Heart left ventricle (tissue), 16 donors: ENCODE measurements around the gene PPP1R37. TPM values are rescaled to one million over a fixed set of nuclear protein-coding genes. Genes with fewer than 3 reads are reported as not detected.

Experiments used
- ATAC-seq, 4 donors: fragments of 200-7000 bp; cut with Tn5 transposase; one replicate each; pipeline ENCODE4 v1.9.1; 2020 to 2022; ENCODE audit warnings: moderate library complexity in 4 of 4, mild to moderate bottlenecking in 3 of 4, moderate number of reproducible peaks in 1 of 4
- DNase-seq, 5 donors: peaks; one replicate each; pipeline ENCODE4 v3.0.0-alpha.2; 2020
- H3K27ac ChIP-seq, 12 donors: fragments of 200-600 bp; sonication (generic) in 4 of 12; one replicate each; pipeline versions ENCODE4 v1.5.0 to v1.8.0; 2016 to 2022; ENCODE audit warnings: mild to moderate bottlenecking in 2 of 12
- H3K27me3 ChIP-seq, 9 donors: fragments of 200-600 bp; sonication (generic) in 2 of 9; one replicate each; pipeline versions ENCODE4 v1.5.1 to v1.8.0; 2016 to 2022; ENCODE audit warnings: mild to moderate bottlenecking in 3 of 9
- H3K36me3 ChIP-seq, 9 donors: fragments of 200-600 bp; sonication (generic) in 2 of 9; one replicate each; pipeline versions ENCODE4 v1.5.0 to v1.8.0; 2018 to 2022; ENCODE audit warnings: mild to moderate bottlenecking in 2 of 9
- H3K4me1 ChIP-seq, 12 donors: fragments of 200-600 bp; sonication (generic) in 4 of 12; one replicate each; pipeline versions ENCODE4 v1.5.0 to v1.8.0; 2016 to 2022; ENCODE audit warnings: mild to moderate bottlenecking in 3 of 12
- H3K4me3 ChIP-seq, 12 donors: fragments of 200-600 bp; sonication (generic) in 4 of 12; one replicate each; pipeline versions ENCODE4 v1.5.0 to v1.8.0; 2017 to 2022; ENCODE audit warnings: mild to moderate bottlenecking in 9 of 12, moderate library complexity in 4 of 12
- H3K9me3 ChIP-seq, 12 donors: fragments of 200-600 bp; sonication (generic) in 4 of 12; one replicate each; pipeline versions ENCODE4 v1.5.0 to v1.8.0; 2016 to 2022; ENCODE audit warnings: mild to moderate bottlenecking in 1 of 12
- CTCF ChIP-seq, 12 donors: fragments of 200-600 bp; sonication (generic) in 4 of 12; IDR thresholded peaks; one replicate each; pipeline versions ENCODE4 v1.5.0 to v1.8.0; 2018 to 2022; ENCODE audit warnings: antibody characterized with exemption in 12 of 12, mild to moderate bottlenecking in 5 of 12
- POLR2A ChIP-seq, 2 donors: fragments of 450-650 bp; IDR thresholded peaks; one replicate each; pipeline ENCODE4 v1.6.1; 2017; ENCODE audit warnings: antibody characterized with exemption in 2 of 2, mild to moderate bottlenecking in 2 of 2, moderate library complexity in 2 of 2
- WGBS, 4 donors: extraction: QIAGEN DNeasy Blood & Tissue Kit in 2 of 4; methylation state at CpG; one replicate each; pipeline versions ENCODE4 v1.1.5 to v1.1.7; 2013 to 2018; 5-methylcytosine and 5-hydroxymethylcytosine counted together
- intact Hi-C, 10 donors: fragments of 100-400 bp; cut with DNase I; formaldehyde crosslinking; loops; one replicate each; pipeline versions ENCODE4 v1.11.1 to v1.14.2; 2022
- polyA plus RNA-seq, 2 donors: library from polyadenylated mRNA; stranded (reverse); fragments of 200-250 nt; gene quantifications; one replicate each; pipeline ENCODE4 v1.2.3, GENCODE V29; 2013
- total RNA-seq, 9 donors: library from RNA; depleted of rRNA in 2 of 9; stranded (reverse); fragments of >200 nt in 2 of 9; fragmentation: NEBNext Ultra II Directional in 3 of 9; extraction: Animal tissue kit (Norgen Biotek cat#: 25700) in 3 of 9; gene quantifications; one replicate each; pipeline versions ENCODE4 v1.1.0 to v1.2.4, GENCODE V29; 2016 to 2023
- donor health status: ischemic (EF 13 %, LVEDD 7.1; RV severe dilation, severe dysfunction).
- donor health status: healthy with polysubstance abuse.
- donor health status: DM: no; HTN: yes; CAD: no.
- donor health status: DM: no; HTN: no; CAD: no.
- donor health status: ischemic (EF 25% LVEDD 6.9; RV normal size, moderate dysfunction).
- donor health status: ischemic (EF 25% LVEDD 5.7; RV mildly dilated, moderate dysfunction).
- donor health status: healthy.
- donor health status: DM: yes; HTN: yes; CAD: no.
- donor health status: ischemic (EF 35%, LVEDD 5.7; RV mildly dilated, moderate dysfunction).
- donor health status: nonischemic (EF 11% LVEDD 7.7; RV severe dilation, severe dysfunction).
- donor health status: DM: yes; HTN: yes; CAD: no.
- donor health status: PGD.
- donor health status: ischemic (EF 29% LVEDD 5.4; RV normal size, mild dysfunction).
- donor health status: nonischemic (EF 23%, LVEDD 6.1; RV moderate dilation, normal function).

Gene PPP1R37
- total and polyA plus RNA-seq, 11 donors, result 16.0 to 33.7 (median 18.9) TPM

DNA sequence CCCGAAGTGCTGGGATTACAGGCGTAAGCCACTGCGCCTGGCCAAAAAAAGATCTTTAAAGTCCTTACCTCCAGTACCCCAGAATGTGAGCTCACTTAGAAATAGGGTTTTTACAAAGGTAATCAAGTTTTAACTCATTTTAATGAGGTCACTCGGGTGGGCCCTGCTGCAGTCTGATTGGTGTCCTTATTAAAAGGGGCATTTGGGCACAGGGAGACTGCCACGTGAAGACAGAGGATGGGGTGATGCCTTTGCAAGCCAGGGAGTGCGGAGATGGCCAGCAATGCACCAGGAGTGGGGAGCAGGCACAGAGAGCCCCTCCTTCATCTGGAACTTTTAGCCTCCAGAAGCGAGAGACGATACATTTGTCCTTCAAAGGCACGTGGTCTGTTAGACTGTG is 56.1 kb downstream of the PPP1R37 start:
- intact Hi-C loops, result no loop called here
- H3K27ac ChIP-seq, result no peak overlapping the region
- WGBS, 4 donors, result 84 to 98% (median 88%) methylated on average over 9 of the region's 9 CpGs
- ATAC-seq (no peak), DNase-seq (no peak)
- peaks cover 3 to 29% (median 15%) of the 10 kb centered on the region in 9 donors for H3K27me3 ChIP-seq
- no peak overlapping the region for H3K4me3 ChIP-seq
- H3K9me3 ChIP-seq, result no peaks in the 10 kb centered on the region
- TF ChIP-seq CTCF (IDR thresholded peaks at IDR 0.05) (no peak), POLR2A (IDR thresholded peaks at IDR 0.05) (no peak)
- H3K4me1 ChIP-seq, result peaks cover 14 to 26% (median 23%) of the 10 kb centered on the region in 12 donors
- peaks cover 0 to 31% (median 15%) of the 10 kb centered on the region in 9 donors for H3K36me3 ChIP-seq

DNA sequence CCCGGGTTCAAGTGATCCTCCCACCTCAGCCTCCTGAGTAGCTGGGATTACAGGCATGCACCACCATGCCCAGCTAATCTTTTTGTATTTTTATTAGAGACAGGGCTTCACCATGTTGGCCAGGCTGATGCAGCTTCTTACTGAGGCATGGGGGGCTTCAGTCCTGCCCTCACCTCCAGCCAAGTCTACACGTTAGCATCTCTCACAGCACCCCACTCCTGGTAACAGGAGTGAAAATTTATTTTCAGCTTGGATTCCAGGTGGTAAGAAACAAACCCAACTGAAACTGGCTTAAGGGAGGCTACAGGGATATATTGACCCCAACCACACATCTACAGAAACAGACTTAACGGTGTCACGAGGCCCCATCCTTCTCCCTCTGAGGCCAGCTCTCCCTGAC is 57.2 kb downstream of the PPP1R37 start:
- H3K27me3 ChIP-seq, result peaks cover 3 to 32% (median 15%) of the 10 kb centered on the region in 9 donors
- peaks cover 0 to 20% (median 8%) of the 10 kb centered on the region in 9 donors for H3K36me3 ChIP-seq
- ATAC-seq (no peak), DNase-seq (no peak)
- WGBS, 4 donors, result 94 to 96% (median 95%) methylated on average over 4 of the region's 4 CpGs
- H3K4me1 ChIP-seq, result peaks cover 14 to 30% (median 25%) of the 10 kb centered on the region in 12 donors
- TF ChIP-seq POLR2A (IDR thresholded peaks at IDR 0.05), result no peak
- no peak for TF ChIP-seq CTCF (IDR thresholded peaks at IDR 0.05)
- H3K4me3 ChIP-seq, result no peak overlapping the region
- intact Hi-C loops, result no loop called here
- no peaks in the 10 kb centered on the region for H3K9me3 ChIP-seq
- H3K27ac ChIP-seq, result no peak overlapping the region

DNA sequence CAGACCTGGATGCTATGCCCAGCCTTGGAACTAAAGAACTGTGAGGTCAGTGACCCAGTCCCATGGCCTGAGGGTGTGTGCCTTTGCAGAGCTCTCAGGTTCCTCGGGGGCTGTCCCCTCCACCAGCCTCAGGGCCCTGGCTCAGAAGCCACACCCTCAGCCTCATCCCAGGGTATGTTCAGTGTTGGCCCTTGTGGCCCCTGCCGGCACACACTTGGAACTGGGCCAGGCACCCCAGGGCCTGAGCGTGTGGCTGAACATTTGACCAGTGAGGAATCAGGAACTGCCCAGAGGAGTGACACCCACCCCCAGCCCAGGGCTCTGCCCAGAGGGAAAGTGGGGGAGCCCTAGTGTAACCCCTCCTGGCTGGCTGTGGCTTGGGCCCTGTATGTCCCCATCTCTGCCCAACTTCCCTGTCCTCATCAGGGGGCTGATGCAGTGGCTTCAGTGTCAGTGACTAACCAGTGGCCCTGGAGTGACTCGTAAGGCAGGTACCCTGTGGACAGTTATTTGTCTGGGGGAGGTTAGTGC is 57.8 kb downstream of the PPP1R37 start:
- Histone ChIP-seq H3K4me3 (no peak overlapping the region), H3K36me3 (peaks cover 0 to 14% (median 4%) of the 10 kb centered on the region in 9 donors), H3K9me3 (no peaks in the 10 kb centered on the region), H3K27me3 (peaks cover 3 to 32% (median 15%) of the 10 kb centered on the region in 9 donors), H3K4me1 (peaks cover 14 to 30% (median 25%) of the 10 kb centered on the region in 12 donors), H3K27ac (no peak overlapping the region)
- no peak for ATAC-seq
- 61 to 70% (median 69%) methylated on average over 2 to 4 of the region's 4 CpGs for WGBS, 4 donors
- DNase-seq, result peak in 1 of 5 donors; percentile 20
- no peak for TF ChIP-seq CTCF (IDR thresholded peaks at IDR 0.05)
- TF ChIP-seq POLR2A (IDR thresholded peaks at IDR 0.05), result no peak
- intact Hi-C loops, result no loop called here

GRCh38 chr19:45151320-45151719 is 58.3 kb downstream of the PPP1R37 start:
- peaks cover 3 to 32% (median 15%) of the 10 kb centered on the region in 9 donors for H3K27me3 ChIP-seq
- no peaks in the 10 kb centered on the region for H3K9me3 ChIP-seq
- no peak for TF ChIP-seq CTCF (IDR thresholded peaks at IDR 0.05)
- TF ChIP-seq POLR2A (IDR thresholded peaks at IDR 0.05), result no peak
- H3K27ac ChIP-seq, result no peak overlapping the region
- ATAC-seq (no peak), DNase-seq (no peak)
- peaks cover 0 to 9% (median 1%) of the 10 kb centered on the region in 9 donors for H3K36me3 ChIP-seq
- H3K4me3 ChIP-seq, result no peak overlapping the region
- intact Hi-C loops, result no loop called here
- H3K4me1 ChIP-seq, result peaks cover 14 to 30% (median 25%) of the 10 kb centered on the region in 12 donors
- 72 to 88% (median 84%) methylated on average over 3 to 7 of the region's 7 CpGs for WGBS, 4 donors
